ENCODE data around the gene TMEM69.

GRCh38 chr1:45718289-45718688 lies 30.3 kb downstream of the TMEM69 start:
- no peak for TF ChIP-seq CTCF (IDR thresholded peaks at IDR 0.05 in 4 of 5, conservative IDR thresholded peaks at IDR 0.05 in 1 of 5)
- no peak for TF ChIP-seq POLR2A (IDR thresholded peaks at IDR 0.05)
